Left ventricle myocardium inferior (tissue), 1 donor: ENCODE data around the gene SLC13A4. TPM values are rescaled to one million over a fixed set of nuclear protein-coding genes. Genes with fewer than 3 reads are reported as not detected.
A peak's percentile ranks its signal among the peaks of the same experiment; 100 is the strongest.
"Not testable (repeated sequence)": the region's sequence is repeated elsewhere in the genome, so short reads cannot be mapped to it uniquely, and the experiment has no call there.

Experiments
- DNase-seq: peaks from one replicate; pipeline ENCODE4 v3.0.0-alpha.2; 2020
- H3K27ac ChIP-seq: fragments of 200-600 bp; replicated peaks from 2 replicates; pipeline ENCODE4 v1.8.0; 2021
- H3K27me3 ChIP-seq: fragments of 200-600 bp; 2 replicates; pipeline ENCODE4 v1.8.0; 2021; ENCODE audit warnings: low read depth
- H3K36me3 ChIP-seq: fragments of 200-600 bp; 2 replicates; pipeline ENCODE4 v1.8.0; 2021
- H3K4me1 ChIP-seq: fragments of 200-600 bp; 2 replicates; pipeline ENCODE4 v1.8.0; 2021
- H3K4me3 ChIP-seq: fragments of 200-600 bp; 2 replicates; pipeline ENCODE4 v1.8.0; 2021; ENCODE audit warnings: mild to moderate bottlenecking, moderate library complexity
- H3K9me3 ChIP-seq: fragments of 200-600 bp; replicated peaks from 2 replicates; pipeline ENCODE4 v1.8.0; 2021
- CTCF ChIP-seq: fragments of 200-600 bp; IDR thresholded peaks from 2 replicates; pipeline ENCODE4 v1.8.0; 2021; ENCODE audit warnings: antibody characterized with exemption, mild to moderate bottlenecking, borderline replicate concordance
- intact Hi-C: fragments of 100-400 bp; cut with micrococcal nuclease; formaldehyde crosslinking; loops from one replicate; pipeline ENCODE4 v1.11.0; 2022
- total RNA-seq: library from RNA; stranded (reverse); fragmentation: NEBNext Ultra II Directional; extraction: Animal tissue kit (Norgen Biotek cat#: 25700); gene quantifications from one replicate; pipeline ENCODE4 v1.2.1, GENCODE V29; 2021
- donor health status: DM: no; HTN: yes; CAD: no; lungs with severe emphysema.

The SLC13A4 gene
- total RNA-seq, 1 donor from 2014 or later = 0.44 TPM

GRCh38 chr7:135648235-135648634 lies 79.8 kb downstream of the SLC13A4 start:
- no peak for DNase-seq
- Histone ChIP-seq H3K4me3 (no peak overlapping the region), H3K27ac (no peak overlapping the region), H3K9me3 (no peaks in the 10 kb centered on the region), H3K36me3 (peaks cover 50% of the 10 kb centered on the region), H3K27me3 (no peaks in the 10 kb centered on the region), H3K4me1 (no peaks in the 10 kb centered on the region)
- no peak for TF ChIP-seq CTCF
- intact Hi-C loops = loop anchor here (10.0 kb wide), 1 partner anchor 363 kb away; no protein-coding TSS in a partner anchor

- Histone ChIP-seq H3K9me3 (no peaks in the 10 kb centered on the region), H3K27me3 (no peaks in the 10 kb centered on the region), H3K4me3 (no peak overlapping the region), H3K36me3 (peaks cover 55% of the 10 kb centered on the region), H3K27ac (no peak overlapping the region), H3K4me1 (no peaks in the 10 kb centered on the region)
- intact Hi-C loops = loop anchor here (10.0 kb wide), 1 partner anchor 363 kb away; no protein-coding TSS in a partner anchor
- no peak for DNase-seq
- TF ChIP-seq CTCF = no peak
Observed at GRCh38 chr7:135647755-135648154, 80.2 kb downstream of the SLC13A4 start.

- Histone ChIP-seq H3K4me3 (no peak overlapping the region), H3K36me3 (peaks cover 77% of the 10 kb centered on the region), H3K27ac (no peak overlapping the region), H3K27me3 (no peaks in the 10 kb centered on the region), H3K4me1 (no peaks in the 10 kb centered on the region), H3K9me3 (no peaks in the 10 kb centered on the region)
- intact Hi-C loops = loop anchor here (10.0 kb wide), 1 partner anchor 361 kb away; no protein-coding TSS in a partner anchor
- TF ChIP-seq CTCF = peak; percentile 81
- no peak for DNase-seq
Observed at GRCh38 chr7:135645296-135645904, 82.6 kb downstream of the SLC13A4 start.

- DNase-seq = no peak
- Histone ChIP-seq H3K36me3 (peaks cover 81% of the 10 kb centered on the region), H3K27me3 (no peaks in the 10 kb centered on the region), H3K27ac (no peak overlapping the region), H3K4me1 (no peaks in the 10 kb centered on the region), H3K9me3 (no peaks in the 10 kb centered on the region), H3K4me3 (no peak overlapping the region)
- intact Hi-C loops = loop anchor here (10.0 kb wide), 1 partner anchor 360 kb away; no protein-coding TSS in a partner anchor
- TF ChIP-seq CTCF = no peak
Observed at GRCh38 chr7:135644729-135645128, 83.3 kb downstream of the SLC13A4 start.

GRCh38 chr7:135644154-135644553 lies 83.8 kb downstream of the SLC13A4 start:
- Histone ChIP-seq H3K27me3 (no peaks in the 10 kb centered on the region), H3K4me1 (no peaks in the 10 kb centered on the region), H3K9me3 (no peaks in the 10 kb centered on the region), H3K4me3 (no peak overlapping the region), H3K36me3 (peaks cover 84% of the 10 kb centered on the region), H3K27ac (no peak overlapping the region)
- no peak for DNase-seq
- intact Hi-C loops = loop anchor here (10.0 kb wide), 1 partner anchor 359 kb away; no protein-coding TSS in a partner anchor
- TF ChIP-seq CTCF = no peak

- not testable (repeated sequence) for DNase-seq, H3K4me1 ChIP-seq, H3K4me3 ChIP-seq, H3K9me3 ChIP-seq, H3K27ac ChIP-seq, H3K27me3 ChIP-seq
- intact Hi-C loops = loop anchor here (10.0 kb wide), 1 partner anchor 355 kb away; no protein-coding TSS in a partner anchor
- H3K36me3 ChIP-seq = peaks cover 89% of the 10 kb centered on the region
Observed at GRCh38 chr7:135639690-135640089, 88.3 kb downstream of the SLC13A4 start.
